Measurements from ENCODE around the gene DTX1.

GRCh38 chr12:113142173-113142885, 85.8 kb downstream of the DTX1 start:
- TF ChIP-seq EZH2 (IDR thresholded peaks at IDR 0.05; ENCODE audit: low read length, unreplicated experiment), result no peak
- TF ChIP-seq, protein P1, sequence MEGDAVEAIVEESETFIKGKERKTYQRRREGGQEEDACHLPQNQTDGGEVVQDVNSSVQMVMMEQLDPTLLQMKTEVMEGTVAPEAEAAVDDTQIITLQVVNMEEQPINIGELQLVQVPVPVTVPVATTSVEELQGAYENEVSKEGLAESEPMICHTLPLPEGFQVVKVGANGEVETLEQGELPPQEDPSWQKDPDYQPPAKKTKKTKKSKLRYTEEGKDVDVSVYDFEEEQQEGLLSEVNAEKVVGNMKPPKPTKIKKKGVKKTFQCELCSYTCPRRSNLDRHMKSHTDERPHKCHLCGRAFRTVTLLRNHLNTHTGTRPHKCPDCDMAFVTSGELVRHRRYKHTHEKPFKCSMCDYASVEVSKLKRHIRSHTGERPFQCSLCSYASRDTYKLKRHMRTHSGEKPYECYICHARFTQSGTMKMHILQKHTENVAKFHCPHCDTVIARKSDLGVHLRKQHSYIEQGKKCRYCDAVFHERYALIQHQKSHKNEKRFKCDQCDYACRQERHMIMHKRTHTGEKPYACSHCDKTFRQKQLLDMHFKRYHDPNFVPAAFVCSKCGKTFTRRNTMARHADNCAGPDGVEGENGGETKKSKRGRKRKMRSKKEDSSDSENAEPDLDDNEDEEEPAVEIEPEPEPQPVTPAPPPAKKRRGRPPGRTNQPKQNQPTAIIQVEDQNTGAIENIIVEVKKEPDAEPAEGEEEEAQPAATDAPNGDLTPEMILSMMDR (conservative IDR thresholded peaks at IDR 0.05; ENCODE audit: low read depth, low read length), result no peak

Data from PC-3 (cell line).